AG04449 (cell line): ENCODE data around the gene JAK1.
A peak's percentile ranks its signal among the peaks of the same experiment; 100 is the strongest.
"Not testable (repeated sequence)": the region's sequence is repeated elsewhere in the genome, so short reads cannot be mapped to it uniquely, and the experiment has no call there.

Experiments used
- CTCF ChIA-PET: fragments of 350-600 bp; formaldehyde crosslinking; extraction: SDS; loops from one replicate; lab custom pipeline; 2021; ENCODE audit warnings: antibody characterized with exemption; lab: Yijun Ruan, JAX
- POLR2A ChIA-PET: fragments of 400-600, 350-600 bp; formaldehyde crosslinking; extraction: SDS; loops from one replicate; lab custom pipeline; 2020; ENCODE audit warnings: antibody characterized with exemption, inconsistent platforms; lab: Yijun Ruan, JAX
- DNase-seq: peaks from one replicate; pipeline ENCODE4 v3.0.0-alpha.2; 2010; ENCODE audit warnings: low read depth, low spot score
- H3K4me3 ChIP-seq: 2 replicates; pipeline ENCODE4 v1.5.1; 2011; ENCODE audit warnings: low read depth, mild to moderate bottlenecking, control low read depth, low read length
- CTCF ChIP-seq: IDR thresholded peaks from one replicate; pipeline ENCODE4 v1.5.1; 2011; ENCODE audit warnings: mild to moderate bottlenecking, moderate library complexity, low read length, control low read depth, inconsistent platforms; ENCODE audit not compliant: insufficient read depth; ENCODE audit errors: missing control alignments

JAK1 gene

GRCh38 chr1:64922336-64922735, 44.0 kb downstream of the JAK1 start:
- POLR2A ChIA-PET, result interaction anchor here (0.8 to 1.4 kb wide), 2 partner anchors 11 to 12 kb away, joined by 3 to 4 read pairs; no protein-coding TSS in a partner anchor
- no peak for TF ChIP-seq CTCF
- DNase-seq, result no peak
- H3K4me3 ChIP-seq, result no peak overlapping the region
- CTCF ChIA-PET, result no interaction called here

DNA sequence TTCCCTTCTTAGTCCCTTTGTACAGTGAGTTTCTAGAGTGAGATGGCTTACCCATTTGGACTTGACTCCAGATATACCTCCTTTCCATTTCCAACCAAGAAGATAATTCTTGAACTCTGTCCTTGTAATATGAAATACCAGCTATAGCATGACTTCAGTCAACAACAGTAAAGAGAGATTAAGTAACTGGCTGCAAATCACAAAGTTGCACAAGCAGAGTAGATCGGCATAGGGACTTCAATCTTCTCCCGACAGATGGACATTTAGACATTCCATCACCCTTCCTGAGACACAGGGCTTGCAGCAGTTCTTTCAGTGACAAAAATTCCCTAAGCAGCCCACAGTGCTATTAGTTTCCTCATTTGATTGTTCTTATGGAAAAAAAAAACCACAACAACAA, 44.6 kb downstream of the JAK1 start:
- CTCF ChIA-PET, result no interaction called here
- no peak overlapping the region for H3K4me3 ChIP-seq
- POLR2A ChIA-PET, result interaction anchor here (1.4 kb wide), 1 partner anchor 11 kb away, joined by 4 read pairs; no protein-coding TSS in a partner anchor
- no peak for DNase-seq
- no peak for TF ChIP-seq CTCF

- POLR2A ChIA-PET, result interaction anchor here (1.4 kb wide), 1 partner anchor 12 kb away, joined by 4 read pairs; no protein-coding TSS in a partner anchor
- TF ChIP-seq CTCF, result no peak
- CTCF ChIA-PET, result no interaction called here
- no peak overlapping the region for H3K4me3 ChIP-seq
- DNase-seq, result no peak
Measured at GRCh38 chr1:64920941-64921589, 45.3 kb downstream of the JAK1 start.

DNA sequence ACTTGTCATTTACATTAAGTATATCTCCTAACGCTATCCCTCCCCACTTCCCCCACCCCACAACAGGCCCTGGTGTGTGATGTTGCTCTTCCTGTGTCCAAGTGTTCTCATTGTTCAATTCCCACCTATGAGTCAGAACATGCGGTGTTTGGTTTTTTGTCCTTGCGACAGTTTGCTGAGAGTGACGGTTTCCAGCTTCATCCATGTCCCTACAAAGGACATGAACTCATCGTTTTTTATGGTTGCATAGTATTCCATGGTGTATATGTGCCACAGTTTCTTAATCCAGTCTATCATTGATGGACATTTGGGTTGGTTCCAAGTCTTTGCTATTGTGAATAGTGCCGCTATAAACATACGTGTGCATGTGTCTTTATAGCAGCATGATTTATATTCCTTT, 47.2 kb downstream of the JAK1 start:
- DNase-seq, H3K4me3 ChIP-seq, POLR2A ChIA-PET: not testable (repeated sequence)
- CTCF ChIA-PET, result interaction anchor here (1.6 kb wide), 1 partner anchor 10 kb away, joined by 3 read pairs; no protein-coding TSS in a partner anchor

DNA sequence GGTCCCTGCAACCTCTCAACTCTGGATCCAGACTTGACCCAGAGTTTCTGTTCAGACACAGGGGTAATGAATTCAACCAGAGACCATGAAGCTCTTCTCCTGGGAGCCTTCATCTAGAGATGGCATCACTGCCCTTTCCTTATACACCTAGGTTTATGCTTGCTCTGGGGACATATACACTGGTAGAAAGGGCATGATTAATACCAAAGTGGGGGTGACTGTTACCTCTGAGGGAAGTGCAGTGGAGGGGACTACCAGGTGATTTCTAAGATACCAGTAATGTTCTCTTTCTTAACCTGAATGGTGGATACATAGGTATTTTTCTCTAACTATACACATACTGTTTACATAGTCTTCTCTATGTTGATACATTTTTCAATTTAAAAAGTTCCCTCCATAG, 48.4 kb downstream of the JAK1 start:
- POLR2A ChIA-PET, result interaction anchor here (1.2 to 1.4 kb wide), 3 partner anchors 10 to 16 kb away, joined by 3 to 5 read pairs (median 4); no protein-coding TSS in a partner anchor
- no peak for DNase-seq

DNA sequence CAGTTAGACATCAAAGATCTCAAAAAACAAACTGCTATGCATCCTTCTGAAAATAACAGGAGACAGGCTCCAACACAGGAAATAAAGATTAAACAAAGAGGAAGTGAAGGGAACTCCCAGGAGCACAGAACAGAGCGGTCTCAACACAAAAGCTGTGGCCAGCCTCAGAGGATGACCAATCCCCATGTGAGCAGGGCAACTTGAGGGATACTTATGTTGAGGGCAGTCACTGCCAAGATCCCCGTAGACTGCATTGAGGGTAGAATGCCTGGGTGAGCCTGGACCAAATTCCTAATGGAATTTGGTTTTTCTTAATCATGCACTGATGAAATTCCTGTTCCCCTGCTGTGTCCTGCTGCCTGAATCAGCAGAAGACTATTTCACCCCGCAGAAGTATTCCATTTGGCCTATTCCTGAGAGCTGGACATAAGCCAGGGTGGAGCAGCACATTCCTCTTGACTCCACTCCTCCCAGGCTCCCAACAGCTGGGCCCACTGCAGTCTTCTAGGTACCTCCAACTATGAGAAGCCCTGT, 49.0 kb downstream of the JAK1 start:
- no peak for TF ChIP-seq CTCF
- peak; percentile 98 for DNase-seq
- peak overlapping the region; percentile 4; the same call in 1 of the 2 replicates for H3K4me3 ChIP-seq
- ChIA-PET POLR2A (interaction anchor here (1.2 to 1.4 kb wide), 3 partner anchors 11 to 17 kb away, joined by 3 to 5 read pairs (median 4); no protein-coding TSS in a partner anchor), CTCF (interaction anchor here (0.8 kb wide), 1 partner anchor 8 kb away, joined by 4 read pairs; no protein-coding TSS in a partner anchor)

More for the DNA sequence above, 48.4 kb downstream of the JAK1 start:
- no peak for TF ChIP-seq CTCF
- H3K4me3 ChIP-seq, result no peak overlapping the region
- CTCF ChIA-PET, result interaction anchor here (0.8 to 1.0 kb wide), 2 partner anchors 9 to 17 kb away, joined by 4 read pairs; no protein-coding TSS in a partner anchor
